ENCODE results near the gene CSRNP3. TPM values are rescaled to one million over a fixed set of nuclear protein-coding genes. Genes with fewer than 3 reads are reported as not detected.

CSRNP3 gene
- total and polyA plus RNA-seq, 12 donors: 1.3 to 20.1 (median 4.9) TPM

DNA sequence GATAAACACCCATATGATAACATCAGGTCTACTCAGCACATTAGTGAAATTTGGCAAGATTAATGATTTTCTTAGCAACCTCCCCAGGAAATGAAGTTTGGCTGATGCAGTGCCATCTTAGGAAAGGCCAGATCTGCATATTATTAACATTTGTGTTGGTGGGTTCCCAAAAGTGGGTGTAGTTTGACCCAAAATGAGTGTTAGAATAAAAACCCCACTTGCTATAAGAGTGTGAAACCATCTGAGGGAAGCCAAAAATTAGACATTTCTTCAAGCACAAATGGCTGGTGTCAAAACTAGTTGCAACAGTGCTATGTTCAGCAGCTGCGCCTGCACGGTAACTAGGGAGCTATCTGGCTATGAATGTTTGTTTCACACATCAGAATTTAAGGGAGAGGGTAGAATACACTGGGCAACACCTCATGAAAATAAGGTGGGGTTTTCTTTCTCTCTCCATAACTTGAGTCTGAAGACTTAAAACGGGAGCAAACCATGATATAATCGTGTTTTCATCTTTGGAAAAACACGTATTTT is 15.9 kb upstream of the CSRNP3 start:
- Histone ChIP-seq H3K4me1 (replicated peaks in 1 of 2) (no peaks in the 10 kb centered on the region), H3K36me3 (replicated peaks in 1 of 2) (no peaks in the 10 kb centered on the region), H3K4me3 (no peak overlapping the region), H3K27ac (no peak overlapping the region), H3K9me3 (replicated peaks in 1 of 3) (no peaks in the 10 kb centered on the region), H3K27me3 (no peaks in the 10 kb centered on the region)
- intact Hi-C loops (cut with DNase I): no loop called here
- WGBS, 4 donors: 85 to 94% (median 87%) methylated on average over 5 of the region's 5 CpGs
- no peak for TF ChIP-seq POLR2A (IDR thresholded peaks at IDR 0.05)
- TF ChIP-seq, protein P1, sequence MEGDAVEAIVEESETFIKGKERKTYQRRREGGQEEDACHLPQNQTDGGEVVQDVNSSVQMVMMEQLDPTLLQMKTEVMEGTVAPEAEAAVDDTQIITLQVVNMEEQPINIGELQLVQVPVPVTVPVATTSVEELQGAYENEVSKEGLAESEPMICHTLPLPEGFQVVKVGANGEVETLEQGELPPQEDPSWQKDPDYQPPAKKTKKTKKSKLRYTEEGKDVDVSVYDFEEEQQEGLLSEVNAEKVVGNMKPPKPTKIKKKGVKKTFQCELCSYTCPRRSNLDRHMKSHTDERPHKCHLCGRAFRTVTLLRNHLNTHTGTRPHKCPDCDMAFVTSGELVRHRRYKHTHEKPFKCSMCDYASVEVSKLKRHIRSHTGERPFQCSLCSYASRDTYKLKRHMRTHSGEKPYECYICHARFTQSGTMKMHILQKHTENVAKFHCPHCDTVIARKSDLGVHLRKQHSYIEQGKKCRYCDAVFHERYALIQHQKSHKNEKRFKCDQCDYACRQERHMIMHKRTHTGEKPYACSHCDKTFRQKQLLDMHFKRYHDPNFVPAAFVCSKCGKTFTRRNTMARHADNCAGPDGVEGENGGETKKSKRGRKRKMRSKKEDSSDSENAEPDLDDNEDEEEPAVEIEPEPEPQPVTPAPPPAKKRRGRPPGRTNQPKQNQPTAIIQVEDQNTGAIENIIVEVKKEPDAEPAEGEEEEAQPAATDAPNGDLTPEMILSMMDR (IDR thresholded peaks at IDR 0.05): no peak
- DNase-seq: no peak

DNA sequence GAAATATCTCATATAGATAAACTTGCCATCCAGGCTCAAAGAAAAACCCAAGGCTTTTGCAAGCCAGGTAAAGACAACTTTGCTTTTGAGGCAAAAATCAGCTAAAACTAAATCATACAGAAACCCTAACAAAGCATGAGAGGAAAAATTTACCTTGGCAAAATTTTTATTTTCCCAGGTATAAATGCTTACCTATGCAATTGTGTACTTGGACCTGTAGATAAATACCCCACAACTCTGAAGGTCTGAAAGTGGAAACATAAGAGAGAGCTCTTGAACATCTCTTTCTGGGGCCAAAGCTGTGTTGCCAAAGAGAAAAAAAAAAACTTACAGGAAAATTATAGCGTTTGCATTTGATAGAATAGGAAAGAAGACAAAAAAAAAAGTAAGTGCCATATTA is 14.6 kb upstream of the CSRNP3 start:
- H3K27ac ChIP-seq: no peak overlapping the region
- WGBS, 4 donors: 40 to 91% (median 88%) methylated on average over 1 of the region's 1 CpG
- no peaks in the 10 kb centered on the region for H3K9me3 ChIP-seq (replicated peaks in 1 of 3)
- TF ChIP-seq, protein P1 (IDR thresholded peaks at IDR 0.05): no peak
- H3K4me3 ChIP-seq: no peak overlapping the region
- H3K27me3 ChIP-seq: no peaks in the 10 kb centered on the region
- DNase-seq: no peak
- H3K4me1 ChIP-seq (replicated peaks in 1 of 2): no peaks in the 10 kb centered on the region
- intact Hi-C loops (cut with DNase I): no loop called here
- no peaks in the 10 kb centered on the region for H3K36me3 ChIP-seq (replicated peaks in 1 of 2)

GRCh38 chr2:165456027-165456426 is 13.5 kb upstream of the CSRNP3 start:
- no peaks in the 10 kb centered on the region for H3K9me3 ChIP-seq (replicated peaks in 1 of 3)
- TF ChIP-seq POLR2A (IDR thresholded peaks at IDR 0.05): no peak
- TF ChIP-seq, protein P1 (IDR thresholded peaks at IDR 0.05): no peak
- H3K27ac ChIP-seq: no peak overlapping the region
- intact Hi-C loops (cut with DNase I): no loop called here
- DNase-seq: no peak
- 46 to 64% (median 56%) methylated on average over 1 of the region's 1 CpG for WGBS, 4 donors
- H3K4me1 ChIP-seq (replicated peaks in 1 of 2): no peaks in the 10 kb centered on the region
- H3K4me3 ChIP-seq: no peak overlapping the region
- no peaks in the 10 kb centered on the region for H3K36me3 ChIP-seq (replicated peaks in 1 of 2)
- H3K27me3 ChIP-seq: no peaks in the 10 kb centered on the region

- no peak overlapping the region for H3K27ac ChIP-seq
- TF ChIP-seq, protein P1 (IDR thresholded peaks at IDR 0.05): no peak
- TF ChIP-seq POLR2A (IDR thresholded peaks at IDR 0.05): no peak
- no peaks in the 10 kb centered on the region for H3K4me1 ChIP-seq (replicated peaks in 1 of 2)
- no peaks in the 10 kb centered on the region for H3K9me3 ChIP-seq (replicated peaks in 1 of 3)
- no peak overlapping the region for H3K4me3 ChIP-seq
- no peaks in the 10 kb centered on the region for H3K36me3 ChIP-seq (replicated peaks in 1 of 2)
- intact Hi-C loops (cut with DNase I): no loop called here
- no peaks in the 10 kb centered on the region for H3K27me3 ChIP-seq
- DNase-seq: no peak
- WGBS, 4 donors: 84 to 94% (median 87%) methylated on average over 3 of the region's 3 CpGs
Measured at GRCh38 chr2:165462443-165462842, 7.1 kb upstream of the CSRNP3 start.
